MM.1S (cell line): ENCODE data around the gene TEKTIP1.

Experiments
- CTCF ChIP-seq: fragments of 300-600 bp; sonication (generic); IDR thresholded peaks from 2 replicates; pipeline ENCODE4 v1.5.1; 2016; ENCODE audit warnings: antibody characterized with exemption, low read length, mixed read lengths
- EZH2 ChIP-seq: fragments of 300-600 bp; sonication (generic); optimal IDR thresholded peaks from 2 replicates; pipeline ENCODE3; 2017; ENCODE audit warnings: low read depth, mild to moderate bottlenecking, antibody characterized with exemption, low read length, mixed read lengths

- TF ChIP-seq CTCF: no peak
- TF ChIP-seq EZH2: no peak
Measured at GRCh38 chr19:3501780-3502179, 37.2 kb upstream of the TEKTIP1 start.
